WERI-Rb-1 (cell line): ENCODE measurements around the gene AKR7A3.
"Not testable (repeated sequence)": the region's sequence is repeated elsewhere in the genome, so short reads cannot be mapped to it uniquely, and the experiment has no call there.

Source experiments
- DNase-seq: peaks from one replicate; pipeline ENCODE4 v3.0.0-alpha.2; 2020
- H3K27ac ChIP-seq: fragments of 250-450 bp; sonication (Bioruptor Pico); 2 replicates; pipeline ENCODE4 v1.5.1; 2020; ENCODE audit warnings: mild to moderate bottlenecking, moderate library complexity
- H3K27me3 ChIP-seq: fragments of 250-450 bp; sonication (Bioruptor Pico); 2 replicates; pipeline ENCODE4 v1.5.1; 2021; ENCODE audit warnings: mild to moderate bottlenecking, low read depth, moderate library complexity; ENCODE audit not compliant: insufficient read depth, severe bottlenecking
- H3K36me3 ChIP-seq: fragments of 250-450 bp; sonication (Bioruptor Pico); 2 replicates; pipeline ENCODE4 v1.5.1; 2020; ENCODE audit warnings: mild to moderate bottlenecking, moderate library complexity
- H3K4me3 ChIP-seq: 2 replicates; pipeline ENCODE4 v1.5.1; 2011; ENCODE audit warnings: low read depth, mild to moderate bottlenecking, control low read depth, low read length
- H3K9me3 ChIP-seq: fragments of 250-450 bp; sonication (Bioruptor Pico); 2 replicates; pipeline ENCODE4 v1.5.1; 2021; ENCODE audit warnings: mild to moderate bottlenecking, moderate library complexity; ENCODE audit not compliant: severe bottlenecking
- TF ChIP-seq, protein P1 (sequence below): IDR thresholded peaks from 2 replicates; pipeline ENCODE4 v1.5.1; 2011; ENCODE audit warnings: low read depth, mild to moderate bottlenecking, control low read depth, inconsistent platforms, low read length

Gene AKR7A3

DNA sequence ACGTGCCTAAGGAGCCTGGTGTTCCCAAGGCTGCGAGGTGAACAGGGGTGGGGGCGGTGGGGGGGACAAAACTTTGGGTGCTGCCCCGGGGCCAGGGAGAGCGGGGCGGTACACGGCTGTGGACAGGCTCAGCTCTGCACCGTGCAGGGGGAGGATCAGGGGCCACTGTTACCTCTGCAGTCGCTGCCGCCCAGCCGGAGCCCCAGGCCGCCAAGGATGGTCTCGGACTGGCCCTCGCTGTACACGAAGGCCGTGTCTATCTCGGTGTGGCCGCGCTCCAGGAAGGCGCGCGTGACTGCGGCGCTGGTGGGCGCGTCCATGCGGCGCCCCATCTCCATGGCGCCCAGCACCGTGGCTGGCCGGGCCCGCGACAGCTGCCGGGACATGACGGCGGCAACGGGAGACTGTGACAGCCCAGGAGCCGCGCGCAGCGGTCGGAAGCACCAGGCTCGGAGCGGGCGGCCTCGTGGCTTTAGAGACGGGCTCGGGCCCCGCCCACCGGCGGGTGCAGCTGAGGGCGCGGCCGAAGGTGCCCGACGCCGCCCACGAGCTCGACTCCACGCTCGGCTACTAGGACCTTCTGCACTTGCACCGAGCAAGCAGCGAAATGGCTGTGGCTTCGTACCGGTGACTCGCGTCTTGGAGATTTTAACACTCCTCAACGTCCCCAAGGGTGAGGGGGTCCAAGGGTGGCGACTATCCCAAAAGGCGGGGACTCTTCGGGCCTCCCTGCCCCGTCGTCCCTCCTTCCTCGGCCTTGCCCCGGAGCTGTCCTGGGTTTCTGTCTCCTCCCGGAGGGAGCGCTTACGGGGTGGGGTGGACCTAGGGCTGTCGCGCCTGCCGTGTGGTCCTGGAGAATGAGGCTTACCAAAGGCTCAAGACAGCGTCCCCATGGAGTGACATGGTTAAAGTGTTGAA, at the start of gene AKR7A3:
Gene AKR7A3 (minus strand): TSS at position 447 of the 918 bp plus-strand sequence. CDS start 61 bp downstream, at position 386.
- not testable (repeated sequence) for H3K36me3 ChIP-seq, H3K4me3 ChIP-seq, H3K9me3 ChIP-seq, H3K27ac ChIP-seq, DNase-seq, H3K27me3 ChIP-seq

DNA sequence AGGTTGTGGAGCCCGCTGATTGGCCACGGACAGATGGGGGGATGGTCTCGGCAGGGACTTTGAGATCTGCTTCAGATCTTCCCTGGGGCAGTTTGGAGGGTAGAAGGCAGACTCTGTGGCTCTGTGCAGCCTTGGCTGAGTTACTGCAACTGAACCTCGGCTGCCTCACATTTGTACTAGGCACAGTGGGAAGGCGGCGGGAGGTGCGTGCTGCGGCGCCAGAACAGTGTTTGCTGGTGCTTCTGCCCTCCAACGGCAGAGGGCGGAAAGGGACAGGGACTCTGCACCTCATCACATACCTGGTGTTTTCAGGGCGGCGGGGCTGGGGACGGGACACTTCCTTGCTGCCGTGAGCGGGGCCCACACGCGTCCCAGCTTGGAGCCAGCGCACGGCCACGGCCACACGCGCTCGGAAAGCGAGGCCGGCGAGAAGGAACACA, 49.8 kb upstream of the AKR7A3 start:
- Histone ChIP-seq H3K27ac (no peak overlapping the region), H3K4me3 (no peak overlapping the region), H3K9me3 (no peaks in the 10 kb centered on the region), H3K27me3 (no peaks in the 10 kb centered on the region), H3K36me3 (peaks cover 9% of the 10 kb centered on the region)
- TF ChIP-seq, protein P1, sequence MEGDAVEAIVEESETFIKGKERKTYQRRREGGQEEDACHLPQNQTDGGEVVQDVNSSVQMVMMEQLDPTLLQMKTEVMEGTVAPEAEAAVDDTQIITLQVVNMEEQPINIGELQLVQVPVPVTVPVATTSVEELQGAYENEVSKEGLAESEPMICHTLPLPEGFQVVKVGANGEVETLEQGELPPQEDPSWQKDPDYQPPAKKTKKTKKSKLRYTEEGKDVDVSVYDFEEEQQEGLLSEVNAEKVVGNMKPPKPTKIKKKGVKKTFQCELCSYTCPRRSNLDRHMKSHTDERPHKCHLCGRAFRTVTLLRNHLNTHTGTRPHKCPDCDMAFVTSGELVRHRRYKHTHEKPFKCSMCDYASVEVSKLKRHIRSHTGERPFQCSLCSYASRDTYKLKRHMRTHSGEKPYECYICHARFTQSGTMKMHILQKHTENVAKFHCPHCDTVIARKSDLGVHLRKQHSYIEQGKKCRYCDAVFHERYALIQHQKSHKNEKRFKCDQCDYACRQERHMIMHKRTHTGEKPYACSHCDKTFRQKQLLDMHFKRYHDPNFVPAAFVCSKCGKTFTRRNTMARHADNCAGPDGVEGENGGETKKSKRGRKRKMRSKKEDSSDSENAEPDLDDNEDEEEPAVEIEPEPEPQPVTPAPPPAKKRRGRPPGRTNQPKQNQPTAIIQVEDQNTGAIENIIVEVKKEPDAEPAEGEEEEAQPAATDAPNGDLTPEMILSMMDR: no peak
- no peak for DNase-seq

DNA sequence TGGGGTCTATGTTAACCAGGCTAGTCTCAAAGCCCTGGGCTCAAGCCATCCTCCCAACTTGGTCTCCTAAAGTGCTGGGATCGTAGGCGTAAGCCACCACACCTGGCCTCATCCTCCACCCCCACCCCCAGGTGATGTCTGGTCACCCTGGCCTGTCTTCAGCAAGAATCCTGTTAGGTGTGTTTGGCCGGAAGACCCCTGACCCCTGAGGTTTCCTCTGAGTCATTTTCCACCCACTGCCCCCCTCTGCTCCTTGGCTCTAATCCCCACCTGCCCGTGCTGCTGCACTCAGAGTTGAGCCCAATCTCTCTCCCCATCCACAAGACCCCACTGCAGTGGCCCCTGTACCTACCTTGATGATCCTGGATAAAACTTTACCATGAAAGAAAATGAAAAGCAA, 48.7 kb upstream of the AKR7A3 start:
- Histone ChIP-seq H3K27me3 (no peaks in the 10 kb centered on the region), H3K9me3 (no peaks in the 10 kb centered on the region), H3K36me3 (peaks cover 9% of the 10 kb centered on the region), H3K4me3 (no peak overlapping the region), H3K27ac (no peak overlapping the region)
- DNase-seq: no peak
- TF ChIP-seq, protein P1: no peak

- Histone ChIP-seq H3K36me3 (peaks cover 9% of the 10 kb centered on the region), H3K9me3 (no peaks in the 10 kb centered on the region), H3K4me3 (no peak overlapping the region), H3K27ac (no peak overlapping the region), H3K27me3 (no peaks in the 10 kb centered on the region)
- TF ChIP-seq, protein P1: no peak
- DNase-seq: no peak
These were observed 48.0 kb upstream of the AKR7A3 start for GRCh38 chr1:19336543-19336942.

DNA sequence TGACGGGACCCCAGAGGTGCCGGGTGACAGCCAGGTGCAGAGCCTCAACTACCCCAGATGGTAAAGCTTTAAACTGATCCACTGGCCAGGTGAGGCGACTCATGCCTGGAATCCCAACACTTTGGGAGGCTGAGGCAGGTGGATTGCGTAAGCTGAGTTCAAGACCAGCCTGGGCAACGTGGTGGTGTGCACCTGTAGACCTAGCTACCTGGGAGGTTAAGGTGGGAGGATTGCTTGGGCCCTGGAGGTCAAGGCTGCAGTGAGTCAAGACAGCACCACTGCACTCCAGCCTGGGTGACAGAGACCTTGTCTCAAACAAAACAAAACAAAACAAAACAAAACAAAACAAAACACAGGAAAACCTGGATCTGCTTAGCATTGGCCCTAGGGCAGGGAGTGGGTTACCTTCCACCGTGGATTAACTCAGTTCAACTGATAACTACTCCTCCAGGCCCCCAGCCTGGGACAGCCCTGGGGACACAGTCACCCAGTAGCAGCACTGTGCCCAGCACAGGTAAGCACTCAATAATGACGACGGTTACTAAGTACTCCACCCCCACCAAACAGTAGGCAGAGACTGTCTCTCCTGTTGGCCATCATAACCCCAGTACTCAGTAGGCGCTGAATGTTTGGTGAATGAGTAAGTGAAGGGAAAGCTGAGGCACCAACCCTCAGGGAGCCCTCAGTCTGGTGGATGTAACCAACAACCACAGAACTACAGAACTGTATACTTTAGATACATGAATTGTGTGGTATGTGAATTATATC, 45.2 kb upstream of the AKR7A3 start:
- peaks cover 8% of the 10 kb centered on the region for H3K36me3 ChIP-seq
- no peak overlapping the region for H3K4me3 ChIP-seq

More for the DNA sequence above, 45.2 kb upstream of the AKR7A3 start:
- TF ChIP-seq, protein P1: no peak
- Histone ChIP-seq H3K27me3 (no peaks in the 10 kb centered on the region), H3K27ac (no peak overlapping the region), H3K9me3 (no peaks in the 10 kb centered on the region)
- DNase-seq: no peak
